ENCODE measurements around the gene CEND1. TPM values are rescaled to one million over a fixed set of nuclear protein-coding genes. Genes with fewer than 3 reads are reported as not detected.
A peak's percentile ranks its signal among the peaks of the same experiment; 100 is the strongest.

The CEND1 gene
- total and polyA plus RNA-seq, 2 of the 13 experiments (the other 11 are each of a cell fraction or from before 2014, with no cell fraction given) = not detected

DNA sequence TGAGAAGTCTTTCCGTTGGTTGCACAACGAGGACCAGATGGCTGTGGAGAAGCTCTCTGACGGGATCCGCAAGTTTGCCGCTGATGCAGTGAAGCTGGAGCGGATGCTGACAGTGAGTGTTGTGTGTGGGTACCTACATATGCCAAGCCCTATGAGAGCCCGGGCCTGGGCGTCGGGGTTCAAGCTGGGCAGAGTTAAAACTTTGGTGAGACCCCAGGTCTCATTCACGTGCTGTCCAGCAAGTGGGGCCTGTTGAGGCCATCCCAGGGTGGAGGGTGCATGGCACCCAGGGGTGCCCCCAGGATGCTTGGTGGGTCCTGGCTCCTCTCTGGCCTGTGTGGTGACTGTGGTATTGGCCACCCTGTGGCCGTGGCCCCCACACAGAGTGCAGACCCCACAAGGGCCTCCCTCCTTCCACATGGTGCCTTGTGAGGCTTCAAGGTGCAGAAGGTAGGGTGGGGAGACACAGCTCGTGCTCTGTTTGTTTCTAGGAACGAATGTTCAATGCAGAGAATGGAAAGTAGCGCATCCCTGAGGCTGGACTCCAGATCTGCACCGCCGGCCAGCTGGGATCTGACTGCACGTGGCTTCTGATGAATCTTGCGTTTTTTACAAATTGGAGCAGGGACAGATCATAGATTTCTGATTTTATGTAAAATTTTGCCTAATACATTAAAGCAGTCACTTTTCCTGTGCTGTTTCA lies 25.4 kb downstream of the CEND1 start:
- 94% methylated on average over 14 of the region's 18 CpGs for WGBS (ENCODE audit: low lambda C conversion rate)
- Histone ChIP-seq H3K27me3 (ENCODE audit: control insufficient read depth in 1 of 2, insufficient read depth in 2 of 2, low read length in 2 of 2) (no peaks in the 10 kb centered on the region), H4K20me1 (ENCODE audit: insufficient read depth, low read length) (peaks cover 9% of the 10 kb centered on the region; the same call in 1 of the 2 replicates), H3K4me3 (replicated peaks in 1 of 3; ENCODE audit: insufficient read depth in 1 of 3, low read depth in 2 of 3, low read length in 3 of 3) (no peak overlapping the region), H2AFZ (ENCODE audit: low read length) (no peak overlapping the region), H3K4me2 (ENCODE audit: low read depth, low read length) (no peak overlapping the region), H3K27ac (ENCODE audit: extremely low read length, insufficient read depth, low read length) (no peak overlapping the region), H3K36me3 (replicated peaks in 1 of 2; ENCODE audit: control insufficient read depth in 1 of 2, insufficient read depth in 2 of 2, low read length in 2 of 2) (peaks cover 20 to 57% of the 10 kb centered on the region in 2 experiments), H3K4me1 (ENCODE audit: insufficient read depth, low read length) (no peaks in the 10 kb centered on the region), H3K79me2 (ENCODE audit: insufficient read depth, low read length) (no peaks in the 10 kb centered on the region), H3K9me3 (ENCODE audit: low read length) (no peaks in the 10 kb centered on the region), H3K9ac (ENCODE audit: insufficient read depth, low read depth, low read length) (no peak overlapping the region)
- DNase-seq (ENCODE audit: low spot score) = no peak
- ATAC-seq = peak; percentile 21
- in situ Hi-C loops (cut with HindIII; ENCODE audit: extremely low pct_ligation_motif_present, low pct_unique_long_range_greater_than_20kb) = loop anchor here (5.0 kb wide), 1 partner anchor 102 kb away; no protein-coding TSS in a partner anchor
- ChIA-PET CTCF (ENCODE audit: low intra/inter-chr PET ratio, low total read pairs) (interaction anchor here (1.7 kb wide), 1 partner anchor 36 kb away, joined by 11 read pairs; no protein-coding TSS in a partner anchor), POLR2A (no interaction called here)
- no peak for FAIRE-seq
- BruUV-seq (replicated peaks) = no TSS peak
- intact Hi-C loops (cut with micrococcal nuclease; ENCODE audit: unreplicated experiment) = loop anchor here (2.0 kb wide), 1 partner anchor 102 kb away; no protein-coding TSS in a partner anchor
- TF ChIP-seq RBM22 (optimal IDR thresholded peaks at IDR 0.05; ENCODE audit: low read length) (peak; percentile 4), SAFB2 (CRISPR knock-in tag; IDR thresholded peaks at IDR 0.05; ENCODE audit: borderline replicate concordance, low read depth) (no peak), ZNF343 (CRISPR knock-in tag; IDR thresholded peaks at IDR 0.05) (no peak), CSRNP1 (CRISPR knock-in tag; IDR thresholded peaks at IDR 0.05) (no peak), PAX8 (CRISPR knock-in tag; IDR thresholded peaks at IDR 0.05; ENCODE audit: borderline replicate concordance) (no peak), ZNF660 (CRISPR knock-in tag; IDR thresholded peaks at IDR 0.05; ENCODE audit: borderline replicate concordance, low read depth) (no peak), YY1 (IDR thresholded peaks at IDR 0.05; ENCODE audit: insufficient read depth, insufficient replicate concordance, low read depth, low read length) (peak; percentile 8), RNF2 (conservative IDR thresholded peaks at IDR 0.05; ENCODE audit: low read depth) (no peak), AGO2 (optimal IDR thresholded peaks at IDR 0.05; ENCODE audit: low read depth, low read length) (peak; percentile 33), ZNF33B (CRISPR knock-in tag; IDR thresholded peaks at IDR 0.05) (no peak), PPARG (CRISPR knock-in tag; conservative IDR thresholded peaks at IDR 0.05) (no peak), KLF6 (CRISPR knock-in tag; IDR thresholded peaks at IDR 0.05) (no peak), HNRNPL (IDR thresholded peaks at IDR 0.05; ENCODE audit: low read depth, low read length) (0 out of 2 replicates have a peak, but pooled peaks have one; percentile 8), ZNF431 (CRISPR knock-in tag; IDR thresholded peaks at IDR 0.05; ENCODE audit: borderline replicate concordance, low read depth) (no peak), POLR2A (IDR thresholded peaks at IDR 0.05; ENCODE audit: insufficient read depth in 1 of 2, low read depth in 2 of 2, low read length in 2 of 2) (peak in 1 of 2 experiments; percentile 50; a peak in 2 of 4 replicates), MLX (CRISPR knock-in tag; IDR thresholded peaks at IDR 0.05) (no peak), ZBTB33 (CRISPR knock-in tag; IDR thresholded peaks at IDR 0.05) (peak; percentile 33; the same call in 1 of the 2 replicates), CHCHD3 (CRISPR knock-in tag; IDR thresholded peaks at IDR 0.05) (no peak), XBP1 (CRISPR knock-in tag; IDR thresholded peaks at IDR 0.05) (no peak)

Data from HepG2 (cell line).